AG09319 (cell line): ENCODE measurements around the gene NFASC.

Source experiments
- DNase-seq: peaks from one replicate; pipeline ENCODE4 v3.0.0-alpha.2; 2010; ENCODE audit warnings: low read depth; ENCODE audit errors: extremely low read depth
- CTCF ChIP-seq: IDR thresholded peaks from 2 replicates; pipeline ENCODE4 v1.5.1; 2011; ENCODE audit warnings: low read depth, mild to moderate bottlenecking, inconsistent platforms, low read length, moderate library complexity

The NFASC gene

GRCh38 chr1:205018381-205018780 is 147.7 kb downstream of the NFASC start:
- TF ChIP-seq CTCF, result no peak
- no peak for DNase-seq

- TF ChIP-seq CTCF, result no peak
- no peak for DNase-seq
These were observed 149.8 kb downstream of the NFASC start for GRCh38 chr1:205020466-205020865.

- no peak for DNase-seq
- no peak for TF ChIP-seq CTCF
These were observed 154.0 kb downstream of the NFASC start for GRCh38 chr1:205024679-205025078.

GRCh38 chr1:205025239-205025638 is 154.6 kb downstream of the NFASC start:
- no peak for TF ChIP-seq CTCF
- no peak for DNase-seq

- DNase-seq, result no peak
- no peak for TF ChIP-seq CTCF
These were observed 155.5 kb downstream of the NFASC start for GRCh38 chr1:205026181-205026580.

- no peak for DNase-seq
- TF ChIP-seq CTCF, result no peak
These were observed 157.7 kb downstream of the NFASC start for GRCh38 chr1:205028390-205028789.

- no peak for DNase-seq
- no peak for TF ChIP-seq CTCF
These were observed 158.3 kb downstream of the NFASC start for GRCh38 chr1:205028924-205029323.

GRCh38 chr1:205030241-205030640 is 159.6 kb downstream of the NFASC start:
- DNase-seq, result no peak
- no peak for TF ChIP-seq CTCF
